ENCODE results near the gene TMEM120A.

The TMEM120A gene

DNA sequence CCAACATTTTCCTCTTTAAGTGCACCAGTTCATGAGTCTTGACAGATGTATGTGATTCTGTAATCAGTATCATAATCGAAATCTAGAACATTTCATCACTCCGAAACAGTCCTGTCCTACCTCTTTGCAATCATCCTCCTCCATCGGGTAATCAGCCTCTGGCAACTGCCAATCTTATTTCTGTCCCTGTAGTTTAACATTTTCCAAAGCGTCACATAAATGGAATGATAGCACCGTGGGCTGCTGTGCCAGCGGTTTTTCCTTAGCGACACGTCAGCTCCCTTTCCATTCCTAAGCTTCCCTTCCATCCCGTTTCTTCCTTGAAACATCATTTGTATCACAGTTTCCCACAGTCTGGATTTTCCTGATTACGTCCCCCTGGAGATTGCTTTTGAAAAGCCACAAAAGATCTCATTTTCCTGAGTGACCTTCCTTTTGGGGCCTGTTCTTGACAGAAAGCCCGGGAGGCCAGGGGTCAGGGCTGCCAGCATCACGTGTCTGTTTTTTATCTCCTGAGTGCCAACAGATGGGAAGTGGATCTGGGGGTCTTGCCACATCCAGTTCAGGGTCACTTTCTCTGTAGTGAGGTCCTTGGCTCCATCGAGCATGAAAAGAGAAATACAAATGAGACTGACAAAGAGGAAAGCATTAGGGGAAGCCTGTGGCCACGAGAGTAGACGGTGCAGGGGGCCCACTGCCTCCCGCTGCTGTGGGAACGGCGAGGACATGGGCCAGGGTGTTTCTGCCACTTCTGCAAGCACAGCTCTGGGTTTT lies 31.6 kb downstream of the TMEM120A start:
- no peak for DNase-seq (ENCODE audit: low read depth)
- TF ChIP-seq, protein P1, sequence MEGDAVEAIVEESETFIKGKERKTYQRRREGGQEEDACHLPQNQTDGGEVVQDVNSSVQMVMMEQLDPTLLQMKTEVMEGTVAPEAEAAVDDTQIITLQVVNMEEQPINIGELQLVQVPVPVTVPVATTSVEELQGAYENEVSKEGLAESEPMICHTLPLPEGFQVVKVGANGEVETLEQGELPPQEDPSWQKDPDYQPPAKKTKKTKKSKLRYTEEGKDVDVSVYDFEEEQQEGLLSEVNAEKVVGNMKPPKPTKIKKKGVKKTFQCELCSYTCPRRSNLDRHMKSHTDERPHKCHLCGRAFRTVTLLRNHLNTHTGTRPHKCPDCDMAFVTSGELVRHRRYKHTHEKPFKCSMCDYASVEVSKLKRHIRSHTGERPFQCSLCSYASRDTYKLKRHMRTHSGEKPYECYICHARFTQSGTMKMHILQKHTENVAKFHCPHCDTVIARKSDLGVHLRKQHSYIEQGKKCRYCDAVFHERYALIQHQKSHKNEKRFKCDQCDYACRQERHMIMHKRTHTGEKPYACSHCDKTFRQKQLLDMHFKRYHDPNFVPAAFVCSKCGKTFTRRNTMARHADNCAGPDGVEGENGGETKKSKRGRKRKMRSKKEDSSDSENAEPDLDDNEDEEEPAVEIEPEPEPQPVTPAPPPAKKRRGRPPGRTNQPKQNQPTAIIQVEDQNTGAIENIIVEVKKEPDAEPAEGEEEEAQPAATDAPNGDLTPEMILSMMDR (IDR thresholded peaks at IDR 0.05; ENCODE audit: low read depth, low read length, missing control alignments): no peak
- no peak overlapping the region for H3K4me3 ChIP-seq (ENCODE audit: low read depth, low read length)

DNA sequence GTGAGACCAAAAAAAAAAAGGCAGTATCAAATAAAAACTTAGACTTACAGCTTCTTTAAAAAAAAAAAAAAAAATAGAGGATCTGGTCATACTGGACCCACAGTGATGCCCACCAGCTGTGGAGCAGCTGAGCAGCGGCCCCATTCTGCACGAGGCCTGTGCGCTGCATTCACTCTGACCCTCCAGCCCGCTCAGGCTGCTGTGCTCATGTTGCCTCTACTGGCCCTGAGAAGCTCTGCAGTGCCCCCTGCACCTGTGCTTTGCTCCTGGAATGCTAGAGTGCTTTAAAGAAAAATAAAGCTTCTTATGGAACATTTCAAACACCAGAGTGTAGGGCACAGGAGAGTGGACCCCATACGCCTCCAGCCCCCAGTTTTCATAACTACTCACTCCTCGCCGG lies 33.2 kb downstream of the TMEM120A start:
- H3K4me3 ChIP-seq (ENCODE audit: low read depth, low read length): no peak overlapping the region
- TF ChIP-seq, protein P1 (IDR thresholded peaks at IDR 0.05; ENCODE audit: low read depth, low read length, missing control alignments): no peak
- DNase-seq (ENCODE audit: low read depth): no peak

DNA sequence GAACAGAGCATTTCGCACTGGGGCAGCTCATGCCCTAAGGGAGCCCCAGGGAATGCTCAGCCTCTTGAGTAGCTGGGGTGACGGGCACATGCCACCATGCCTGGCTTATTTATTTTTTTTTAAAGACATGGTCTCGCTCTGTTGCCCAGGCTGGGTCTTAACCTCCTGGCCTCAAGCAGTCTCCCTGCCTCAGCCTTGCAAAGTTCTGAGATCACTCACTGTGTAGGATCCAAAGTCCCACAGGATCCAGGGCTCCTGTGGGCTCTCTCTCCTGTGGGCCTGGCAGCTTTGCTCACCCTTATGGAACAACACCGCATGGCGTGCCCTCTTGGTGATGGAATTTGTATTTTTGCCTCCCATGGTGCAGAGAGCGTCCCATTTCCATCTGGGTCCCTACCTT lies 34.0 kb downstream of the TMEM120A start:
- DNase-seq (ENCODE audit: low read depth): no peak
- no peak overlapping the region for H3K4me3 ChIP-seq (ENCODE audit: low read depth, low read length)
- TF ChIP-seq, protein P1 (IDR thresholded peaks at IDR 0.05; ENCODE audit: low read depth, low read length, missing control alignments): no peak

DNA sequence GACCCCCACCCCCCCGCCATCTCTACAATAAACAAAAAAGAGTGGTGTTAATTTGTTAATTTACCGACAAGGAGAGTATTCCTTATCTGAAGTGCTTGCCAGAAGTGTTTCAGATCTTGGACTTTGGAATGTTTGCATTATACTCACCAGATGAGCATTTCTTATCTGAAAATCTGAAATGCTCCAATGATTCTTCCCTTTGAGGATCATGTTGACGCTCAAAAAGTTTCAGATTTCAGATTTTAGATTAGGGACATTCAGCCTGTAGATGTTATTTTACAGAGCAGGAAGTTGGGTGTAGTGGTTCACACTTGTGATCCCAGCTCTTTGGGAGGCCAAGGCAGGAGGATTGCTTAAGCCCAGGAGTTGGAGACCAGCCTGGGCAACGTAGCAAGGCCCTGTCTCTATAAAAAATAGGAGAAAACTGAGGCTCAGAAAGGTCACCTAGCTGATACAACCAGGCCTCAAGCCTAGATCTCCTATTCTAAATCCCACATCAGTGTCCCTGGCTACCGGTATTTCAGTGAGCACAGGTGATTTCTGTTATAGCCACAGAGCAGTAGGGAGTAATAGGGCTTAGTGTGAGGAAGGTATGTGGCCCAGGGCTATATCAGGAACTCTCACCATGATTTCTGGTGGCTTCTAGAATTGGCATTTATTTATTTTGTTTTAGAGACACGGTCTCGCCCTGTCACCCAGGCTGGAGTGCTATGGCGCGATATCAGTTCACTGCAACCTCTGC lies 35.4 kb downstream of the TMEM120A start:
- no peak for DNase-seq (ENCODE audit: low read depth)
- TF ChIP-seq, protein P1 (IDR thresholded peaks at IDR 0.05; ENCODE audit: low read depth, low read length, missing control alignments): no peak
- no peak overlapping the region for H3K4me3 ChIP-seq (ENCODE audit: low read depth, low read length)

DNA sequence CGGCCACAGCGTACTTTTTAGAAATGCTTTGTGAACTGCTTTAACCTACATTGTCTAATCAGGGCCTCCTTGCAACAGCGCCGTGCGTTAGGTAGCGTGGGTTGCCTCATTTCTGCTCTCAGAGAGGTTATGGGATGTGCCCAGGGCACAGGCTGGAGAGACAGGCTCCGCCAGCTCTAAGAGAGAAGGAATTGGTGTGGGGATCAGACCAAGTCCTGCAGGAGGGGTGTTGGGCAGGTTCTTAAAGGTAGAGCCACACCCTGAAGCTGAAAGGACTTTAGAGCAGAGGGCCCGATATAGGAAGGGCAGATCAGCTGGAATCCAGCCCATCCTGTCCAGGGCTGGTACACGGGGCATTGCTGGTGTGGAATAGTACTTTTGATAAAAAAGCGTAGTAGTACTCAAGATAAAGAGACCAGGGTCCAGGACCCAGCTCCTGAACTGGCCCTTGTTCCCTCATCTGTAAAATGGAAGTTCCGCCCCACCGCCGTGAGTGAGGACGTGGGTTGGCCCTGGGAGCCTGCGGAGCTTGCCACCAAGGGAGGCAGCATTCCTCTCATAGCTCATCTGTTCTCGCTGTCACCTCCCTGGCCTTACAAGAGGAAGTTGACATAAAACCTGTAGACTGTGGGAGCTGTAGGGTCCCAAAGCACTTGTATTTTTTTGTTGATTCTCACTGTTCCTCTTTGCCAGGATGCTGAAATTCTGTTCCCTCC lies 37.2 kb downstream of the TMEM120A start:
- DNase-seq (ENCODE audit: low read depth): no peak

DNA sequence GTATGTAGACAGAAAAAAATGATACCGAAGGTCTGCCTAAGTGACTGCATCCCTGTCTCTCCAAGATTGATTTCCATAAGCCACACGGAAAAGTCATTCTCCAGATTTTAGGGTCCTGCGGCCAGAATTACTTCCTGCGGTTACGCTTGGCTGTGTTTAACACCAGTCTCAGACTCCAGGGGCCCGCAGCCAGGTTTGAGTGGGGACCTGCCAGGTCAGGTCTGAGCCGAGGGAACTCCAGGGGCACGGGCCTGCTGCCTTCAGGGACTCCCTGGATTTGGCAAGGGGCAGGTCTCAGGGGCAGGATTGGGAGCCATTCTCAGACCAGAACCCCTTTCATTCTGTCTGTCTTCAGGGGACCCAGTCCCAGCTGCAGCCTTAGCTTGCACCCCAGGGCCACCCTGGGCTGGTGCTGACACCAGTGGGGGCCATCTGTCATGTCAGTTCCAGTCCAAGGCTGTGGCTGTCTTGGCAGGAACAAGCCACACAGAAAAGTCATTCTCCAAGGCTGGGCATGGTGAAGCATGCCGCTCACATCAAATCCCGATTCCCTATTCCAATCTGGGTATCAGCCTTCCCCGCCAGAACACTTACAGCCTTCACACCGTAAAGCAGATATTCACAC lies 39.0 kb downstream of the TMEM120A start:
- DNase-seq (ENCODE audit: low read depth): no peak
- no peak overlapping the region for H3K4me3 ChIP-seq (ENCODE audit: low read depth, low read length)
- TF ChIP-seq, protein P1 (IDR thresholded peaks at IDR 0.05; ENCODE audit: low read depth, low read length, missing control alignments): no peak

More for the DNA sequence above, 37.2 kb downstream of the TMEM120A start:
- no peak overlapping the region for H3K4me3 ChIP-seq (ENCODE audit: low read depth, low read length)
- TF ChIP-seq, protein P1 (IDR thresholded peaks at IDR 0.05; ENCODE audit: low read depth, low read length, missing control alignments): no peak
